GM12872 (cell line): Measurements from ENCODE around the gene SHROOM4.

Source experiments
- CTCF ChIP-seq: IDR thresholded peaks from 3 replicates; pipeline ENCODE4 v1.5.1; 2011; ENCODE audit warnings: low read depth, mild to moderate bottlenecking, low read length, moderate library complexity; ENCODE audit not compliant: insufficient read depth

Gene SHROOM4

GRCh38 chrX:50643525-50644137 lies 170.4 kb downstream of the SHROOM4 start:
- TF ChIP-seq CTCF: no peak

GRCh38 chrX:50638123-50638522 lies 175.9 kb downstream of the SHROOM4 start:
- no peak for TF ChIP-seq CTCF

- TF ChIP-seq CTCF: no peak
These were observed 178.1 kb downstream of the SHROOM4 start for GRCh38 chrX:50635817-50636365.

- no peak for TF ChIP-seq CTCF
These were observed 178.8 kb downstream of the SHROOM4 start for GRCh38 chrX:50635162-50635561.

- no peak for TF ChIP-seq CTCF
These were observed 184.2 kb downstream of the SHROOM4 start for GRCh38 chrX:50629774-50630173.

- TF ChIP-seq CTCF: no peak
These were observed 186.3 kb downstream of the SHROOM4 start for GRCh38 chrX:50627696-50628095.

GRCh38 chrX:50626432-50626831 lies 187.6 kb downstream of the SHROOM4 start:
- TF ChIP-seq CTCF: no peak
